ENCODE measurements around the gene HOXA11. TPM values are rescaled to one million over a fixed set of nuclear protein-coding genes. Genes with fewer than 3 reads are reported as not detected.

HOXA11 gene
- total RNA-seq: under 0.01 TPM in 1 of 2 replicates, not detected in the other

DNA sequence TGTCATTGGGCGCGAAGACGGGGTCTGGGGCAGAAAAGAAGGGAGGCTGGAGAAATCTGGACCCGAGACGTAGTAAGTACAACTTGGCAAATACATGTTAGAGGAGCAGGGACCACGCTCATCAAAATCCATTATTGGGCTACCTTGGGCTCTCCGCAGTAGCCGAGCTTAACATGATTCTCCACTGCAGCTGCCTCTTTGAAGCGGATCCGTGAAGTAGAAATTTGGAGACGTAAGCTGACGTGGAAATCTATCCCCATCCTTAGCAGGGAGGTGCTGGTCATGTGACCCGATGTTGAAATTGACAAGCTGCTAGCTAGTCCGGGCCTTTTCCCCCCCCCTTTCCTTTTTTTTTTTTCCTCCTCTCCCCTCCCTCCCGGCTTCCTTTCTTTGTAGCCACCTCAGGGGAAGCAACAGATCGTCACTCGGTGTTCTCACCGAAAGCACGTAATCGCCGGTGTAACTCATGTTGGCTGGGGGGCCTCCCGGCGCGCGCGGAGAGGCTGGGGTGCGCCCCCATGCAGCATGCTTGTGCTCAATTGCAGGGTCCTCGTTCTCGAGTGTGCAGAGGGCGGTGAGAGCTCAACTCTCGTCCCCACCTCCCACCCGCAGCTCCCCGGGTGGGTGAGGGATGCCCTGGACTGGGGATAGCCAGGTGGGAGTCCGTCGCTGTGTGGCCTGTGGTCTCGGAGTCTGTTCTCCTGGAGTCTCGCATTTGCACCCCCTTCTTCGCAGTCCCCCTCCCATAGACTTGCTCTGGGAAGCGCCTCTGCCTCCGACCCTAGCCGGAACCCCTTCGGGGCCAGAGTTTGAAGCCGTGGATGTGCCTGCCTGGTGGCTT is at the start of gene HOXA11:
TSS of gene HOXA11 (minus strand) at position 220 of the 841 bp plus-strand sequence. CDS start at position 132, 88 bp downstream.

GRCh38 chr7:27199849-27200760 is 15.1 kb upstream of the HOXA11 start, which contains the start of gene HOXA13:
TSS of gene HOXA13 (minus strand) at chr7:27200091. CDS start at chr7:27200077, 14 bp downstream.

GRCh38 chr7:27173956-27174873 is 10.8 kb downstream of the HOXA11 start, which contains the start of gene HOXA10:
TSS of gene HOXA10 (minus strand) at chr7:27174320. CDS start at chr7:27174306, 14 bp downstream.

DNA sequence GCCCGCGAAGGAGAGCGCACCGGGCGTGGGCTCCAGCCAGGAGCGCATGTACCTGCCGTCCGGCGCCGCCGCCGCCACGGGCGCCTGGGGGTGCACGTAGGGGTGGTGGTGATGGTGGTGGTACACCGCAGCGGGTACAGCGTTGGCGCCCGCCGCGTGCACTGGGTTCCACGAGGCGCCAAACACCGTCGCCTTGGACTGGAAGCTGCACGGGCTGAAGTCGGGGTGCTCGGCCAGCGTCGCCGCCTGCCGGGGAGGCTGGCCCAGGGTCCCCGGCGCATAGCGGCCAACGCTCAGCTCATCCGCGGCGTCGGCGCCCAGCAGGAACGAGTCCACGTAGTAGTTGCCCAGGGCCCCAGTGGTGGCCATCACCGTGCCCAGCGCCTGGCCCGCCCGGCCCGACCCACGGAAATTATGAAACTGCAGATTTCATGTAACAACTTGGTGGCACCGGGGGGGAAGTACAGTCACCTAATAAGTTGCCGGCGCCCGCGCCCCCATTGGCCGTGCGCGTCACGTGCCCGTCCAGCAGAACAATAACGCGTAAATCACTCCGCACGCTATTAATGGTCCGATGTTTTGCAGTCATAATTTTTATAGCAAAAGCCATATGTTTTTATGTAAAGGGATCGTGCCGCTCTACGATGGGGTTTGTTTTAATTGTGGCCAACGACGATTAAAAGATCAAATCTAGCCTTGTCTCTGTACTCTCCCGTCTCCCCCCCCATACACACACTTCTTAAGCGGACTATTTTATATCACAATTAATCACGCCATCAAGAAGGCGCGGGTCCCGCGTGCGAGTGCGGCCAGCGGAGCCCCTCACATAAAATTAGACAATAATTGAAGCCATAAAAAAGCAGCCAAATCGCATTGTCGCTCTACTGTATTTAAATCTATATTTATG is 19.7 kb downstream of the HOXA11 start, which contains the start of gene HOXA9:
TSS of gene HOXA9 (minus strand) at position 449 of the 907 bp plus-strand sequence. CDS start at position 369, 80 bp downstream.

DNA sequence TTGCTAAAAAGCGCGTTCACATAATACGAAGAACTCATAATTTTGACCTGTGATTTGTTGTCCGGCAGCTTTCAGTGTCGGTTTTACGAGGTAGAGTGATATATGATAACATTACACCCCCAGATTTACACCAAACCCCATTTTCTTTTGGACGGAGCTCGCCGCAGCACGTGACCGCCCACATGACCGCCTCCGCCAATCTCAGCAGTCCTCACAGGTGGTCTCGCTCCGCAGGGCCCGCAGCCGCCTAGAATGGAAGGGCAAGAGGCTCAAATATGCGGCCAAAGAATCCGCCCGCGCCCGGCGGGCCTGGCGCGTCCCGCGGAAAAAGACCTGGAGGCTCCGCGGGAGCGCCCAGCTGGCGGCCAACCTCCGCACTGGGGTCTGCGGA is 28.5 kb downstream of the HOXA11 start, which contains the start of gene HOXA7:
TSS of gene HOXA7 (minus strand) at position 168 of the 391 bp plus-strand sequence. CDS start at position 38, 130 bp downstream.

GRCh38 chr7:27151931-27152815 is 32.9 kb downstream of the HOXA11 start, which contains the start of gene HOXA3:
TSS of gene HOXA3 (minus strand) at chr7:27152583. CDS start at chr7:27110640, 41,943 bp downstream.

GRCh38 chr7:27147199-27148030 is 37.6 kb downstream of the HOXA11 start, which contains the start of gene HOXA6:
TSS of gene HOXA6 (minus strand) at chr7:27147774. CDS start at chr7:27147749, 25 bp downstream.

GRCh38 chr7:27143023-27143949 is 41.7 kb downstream of the HOXA11 start, which contains the start of gene HOXA5:
TSS of gene HOXA5 (minus strand) at chr7:27143681. CDS start at chr7:27143607, 74 bp downstream.

Other genes starting within 250 kb of the HOXA11 start
- gene HOXA1, start 89.2 kb downstream of the HOXA11 start, total RNA-seq: not detected in 2 replicates
- 0.28 TPM in 1 of 2 replicates, not detected in the other for gene HOXA2, start 82.5 kb downstream of the HOXA11 start, total RNA-seq
- not detected in 2 replicates for gene HOXA4, start 54.5 kb downstream of the HOXA11 start, total RNA-seq
- gene HOXA5, start 41.6 kb downstream of the HOXA11 start, total RNA-seq: 0.77 and 0.85 TPM in 2 replicates
- gene HOXA6, start 37.5 kb downstream of the HOXA11 start, total RNA-seq: 0.28 TPM in 1 of 2 replicates, not detected in the other
- gene HOXA3, start 32.6 kb downstream of the HOXA11 start, total RNA-seq: under 0.01 TPM in 1 of 2 replicates, not detected in the other
- gene HOXA7, start 28.6 kb downstream of the HOXA11 start, total RNA-seq: under 0.01 TPM in 1 of 2 replicates, not detected in the other
- gene HOXA9, start 19.7 kb downstream of the HOXA11 start, total RNA-seq: not detected in 2 replicates
- not detected in 2 replicates for gene HOXA10, start 10.9 kb downstream of the HOXA11 start, total RNA-seq
- gene HOXA13, start 14.9 kb upstream of the HOXA11 start, total RNA-seq: under 0.01 TPM in 1 of 2 replicates, not detected in the other
- gene EVX1, start 57.6 kb upstream of the HOXA11 start, total RNA-seq: not detected in 2 replicates

Data from regular cardiac myocyte (primary cell).